ENCODE data around the gene BIN1. TPM values are rescaled to one million over a fixed set of nuclear protein-coding genes. Genes with fewer than 3 reads are reported as not detected.
A peak's percentile ranks its signal among the peaks of the same experiment; 100 is the strongest.
"Not testable (repeated sequence)": the region's sequence is repeated elsewhere in the genome, so short reads cannot be mapped to it uniquely, and the experiment has no call there.

Gene BIN1
- total RNA-seq, 1 experiment from 2014 or later, result 58.6 TPM

GRCh38 chr2:127121776-127122176, 14.8 kb upstream of the BIN1 start:
- ATAC-seq, result peak; percentile 80
- BruUV-seq (replicated peaks), result no TSS peak

GRCh38 chr2:127121353-127121752, 14.4 kb upstream of the BIN1 start:
- Histone ChIP-seq H3K4me1 (ENCODE audit: control insufficient read depth, insufficient read depth, low read length) (no peaks in the 10 kb centered on the region), H3K4me3 (ENCODE audit: low read depth in 2 of 2, low read length in 2 of 2) (no peak overlapping the region), H3K36me3 (ENCODE audit: control insufficient read depth, insufficient read depth, low read length) (no peaks in the 10 kb centered on the region), H3K27ac (ENCODE audit: low read length) (no peak overlapping the region), H3K9me3 (ENCODE audit: control insufficient read depth, insufficient read depth, low read depth, low read length) (no peaks in the 10 kb centered on the region), H3K27me3 (ENCODE audit: control insufficient read depth, insufficient read depth, low read length) (no peaks in the 10 kb centered on the region)
- BruUV-seq (replicated peaks), result no TSS peak
- ATAC-seq (0 out of 2 replicates have a peak, but pooled peaks have one; percentile 23), DNase-seq (ENCODE audit: low read depth, low spot score) (no peak)
- TF ChIP-seq REST (IDR thresholded peaks at IDR 0.05; ENCODE audit: insufficient read depth in 1 of 2, low read depth in 2 of 2, low read length in 1 of 2), result no peak
- TF ChIP-seq POLR2AphosphoS5 (IDR thresholded peaks at IDR 0.05; ENCODE audit: low read depth, low read length), result no peak
- TF ChIP-seq SIN3A (IDR thresholded peaks at IDR 0.05; ENCODE audit: borderline replicate concordance, insufficient read depth, low read depth, low read length), result no peak
- no peak for TF ChIP-seq CTCF (IDR thresholded peaks at IDR 0.05)
- no peak for TF ChIP-seq TCF7L2 (IDR thresholded peaks at IDR 0.05; ENCODE audit: low read depth, low read length)
- POLR2A ChIA-PET, result no interaction called here
- intact Hi-C loops (cut with micrococcal nuclease; ENCODE audit: unreplicated experiment) (no loop called here), in situ Hi-C loops (cut with HindIII; ENCODE audit: low pct_unique_long_range_greater_than_20kb, low sequenced_read_pairs) (no loop called here)
- CTCF ChIA-PET, result interaction anchor here (0.6 kb wide), 1 partner anchor 14 kb away, joined by 3 read pairs; the partner anchor contains the start of gene BIN1

More at GRCh38 chr2:127121776-127122176, 14.8 kb upstream of the BIN1 start:
- POLR2A ChIA-PET, result no interaction called here
- TF ChIP-seq SIN3A (IDR thresholded peaks at IDR 0.05; ENCODE audit: borderline replicate concordance, insufficient read depth, low read depth, low read length), result no peak
- TF ChIP-seq POLR2AphosphoS5 (IDR thresholded peaks at IDR 0.05; ENCODE audit: low read depth, low read length), result no peak
- TF ChIP-seq REST (IDR thresholded peaks at IDR 0.05; ENCODE audit: insufficient read depth in 1 of 2, low read depth in 2 of 2, low read length in 1 of 2), result no peak
- TF ChIP-seq TCF7L2 (IDR thresholded peaks at IDR 0.05; ENCODE audit: low read depth, low read length), result no peak
- TF ChIP-seq CTCF (IDR thresholded peaks at IDR 0.05), result no peak
- in situ Hi-C loops (cut with HindIII; ENCODE audit: low pct_unique_long_range_greater_than_20kb, low sequenced_read_pairs), result no loop called here
- CTCF ChIA-PET, result interaction anchor here (0.6 kb wide), 1 partner anchor 15 kb away, joined by 3 read pairs; the partner anchor contains the start of gene BIN1
- intact Hi-C loops (cut with micrococcal nuclease; ENCODE audit: unreplicated experiment), result no loop called here
- no peak for DNase-seq (ENCODE audit: low read depth, low spot score)
- no peaks in the 10 kb centered on the region for H3K9me3 ChIP-seq (ENCODE audit: control insufficient read depth, insufficient read depth, low read depth, low read length)
- no peaks in the 10 kb centered on the region for H3K27me3 ChIP-seq (ENCODE audit: control insufficient read depth, insufficient read depth, low read length)
- no peak overlapping the region for H3K27ac ChIP-seq (ENCODE audit: low read length)
- no peak overlapping the region for H3K4me3 ChIP-seq (ENCODE audit: low read depth in 2 of 2, low read length in 2 of 2)
- no peaks in the 10 kb centered on the region for H3K36me3 ChIP-seq (ENCODE audit: control insufficient read depth, insufficient read depth, low read length)
- no peaks in the 10 kb centered on the region for H3K4me1 ChIP-seq (ENCODE audit: control insufficient read depth, insufficient read depth, low read length)

GRCh38 chr2:127120408-127120807, 13.5 kb upstream of the BIN1 start:
- ATAC-seq; POLR2A ChIA-PET; DNase-seq (ENCODE audit: low read depth, low spot score): not testable (repeated sequence)

More at GRCh38 chr2:127120408-127120807, 13.5 kb upstream of the BIN1 start:
- H3K4me3 ChIP-seq (ENCODE audit: low read depth in 2 of 2, low read length in 2 of 2); H3K27ac ChIP-seq (ENCODE audit: low read length); CTCF ChIA-PET; H3K36me3 ChIP-seq (ENCODE audit: control insufficient read depth, insufficient read depth, low read length); BruUV-seq (replicated peaks); in situ Hi-C loops (cut with HindIII; ENCODE audit: low pct_unique_long_range_greater_than_20kb, low sequenced_read_pairs); H3K27me3 ChIP-seq (ENCODE audit: control insufficient read depth, insufficient read depth, low read length); H3K4me1 ChIP-seq (ENCODE audit: control insufficient read depth, insufficient read depth, low read length); intact Hi-C loops (cut with micrococcal nuclease; ENCODE audit: unreplicated experiment); H3K9me3 ChIP-seq (ENCODE audit: control insufficient read depth, insufficient read depth, low read depth, low read length): not testable (repeated sequence)

Data from Panc1 (cell line).